ENCODE results near the gene SLCO6A1. TPM values are rescaled to one million over a fixed set of nuclear protein-coding genes. Genes with fewer than 3 reads are reported as not detected.

Gene SLCO6A1
- total RNA-seq, 2 experiments from 2014 or later, result not detected

- H3K4me1 ChIP-seq (ENCODE audit: insufficient read depth, low read length, poor library complexity, severe bottlenecking), result no peaks in the 10 kb centered on the region
- no peak for DNase-seq (ENCODE audit: low spot score)
- no peak overlapping the region for H3K27ac ChIP-seq (ENCODE audit: low read depth, low read length, poor library complexity, severe bottlenecking)
- no peak for TF ChIP-seq EZH2phosphoT487 (IDR thresholded peaks at IDR 0.05; ENCODE audit: borderline replicate concordance, low read depth, low read length)
- TF ChIP-seq, protein P1, sequence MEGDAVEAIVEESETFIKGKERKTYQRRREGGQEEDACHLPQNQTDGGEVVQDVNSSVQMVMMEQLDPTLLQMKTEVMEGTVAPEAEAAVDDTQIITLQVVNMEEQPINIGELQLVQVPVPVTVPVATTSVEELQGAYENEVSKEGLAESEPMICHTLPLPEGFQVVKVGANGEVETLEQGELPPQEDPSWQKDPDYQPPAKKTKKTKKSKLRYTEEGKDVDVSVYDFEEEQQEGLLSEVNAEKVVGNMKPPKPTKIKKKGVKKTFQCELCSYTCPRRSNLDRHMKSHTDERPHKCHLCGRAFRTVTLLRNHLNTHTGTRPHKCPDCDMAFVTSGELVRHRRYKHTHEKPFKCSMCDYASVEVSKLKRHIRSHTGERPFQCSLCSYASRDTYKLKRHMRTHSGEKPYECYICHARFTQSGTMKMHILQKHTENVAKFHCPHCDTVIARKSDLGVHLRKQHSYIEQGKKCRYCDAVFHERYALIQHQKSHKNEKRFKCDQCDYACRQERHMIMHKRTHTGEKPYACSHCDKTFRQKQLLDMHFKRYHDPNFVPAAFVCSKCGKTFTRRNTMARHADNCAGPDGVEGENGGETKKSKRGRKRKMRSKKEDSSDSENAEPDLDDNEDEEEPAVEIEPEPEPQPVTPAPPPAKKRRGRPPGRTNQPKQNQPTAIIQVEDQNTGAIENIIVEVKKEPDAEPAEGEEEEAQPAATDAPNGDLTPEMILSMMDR (conservative IDR thresholded peaks at IDR 0.05; ENCODE audit: low read length), result no peak
- intact Hi-C loops (cut with micrococcal nuclease; ENCODE audit: unreplicated experiment), result no loop called here
- ChIA-PET POLR2A (no interaction called here), CTCF (ENCODE audit: unreplicated experiment) (no interaction called here)
- BruUV-seq (replicated peaks), result no TSS peak
- H3K79me2 ChIP-seq (ENCODE audit: insufficient read depth, low read depth, low read length), result no peaks in the 10 kb centered on the region
- no peaks in the 10 kb centered on the region for H3K36me3 ChIP-seq (ENCODE audit: insufficient read depth, low read length)
- H2AFZ ChIP-seq (ENCODE audit: low read length), result no peak overlapping the region
- H3K4me2 ChIP-seq (ENCODE audit: low read length), result no peak overlapping the region
- no peaks in the 10 kb centered on the region for H3K9me2 ChIP-seq (ENCODE audit: insufficient read depth, low read length)
- no peaks in the 10 kb centered on the region; the same call in 1 of the 2 replicates for H4K20me1 ChIP-seq (ENCODE audit: insufficient read depth, low read length)
- H3K9me3 ChIP-seq (ENCODE audit: low read length), result no peaks in the 10 kb centered on the region
- H3K4me3 ChIP-seq (ENCODE audit: low read depth, low read length, poor library complexity, severe bottlenecking), result no peak overlapping the region
These were observed 157.0 kb downstream of the SLCO6A1 start for GRCh38 chr5:102341681-102342288.

- no peaks in the 10 kb centered on the region for H3K9me2 ChIP-seq (ENCODE audit: insufficient read depth, low read length)
- no peaks in the 10 kb centered on the region for H3K9me3 ChIP-seq (ENCODE audit: low read length)
- H3K4me1 ChIP-seq (ENCODE audit: insufficient read depth, low read length, poor library complexity, severe bottlenecking), result no peaks in the 10 kb centered on the region
- H3K27ac ChIP-seq (ENCODE audit: low read depth, low read length, poor library complexity, severe bottlenecking), result no peak overlapping the region
- no TSS peak for BruUV-seq (replicated peaks)
- TF ChIP-seq EZH2phosphoT487 (IDR thresholded peaks at IDR 0.05; ENCODE audit: borderline replicate concordance, low read depth, low read length), result no peak
- TF ChIP-seq, protein P1 (conservative IDR thresholded peaks at IDR 0.05; ENCODE audit: low read length), result no peak
- intact Hi-C loops (cut with micrococcal nuclease; ENCODE audit: unreplicated experiment), result no loop called here
- H3K36me3 ChIP-seq (ENCODE audit: insufficient read depth, low read length), result no peaks in the 10 kb centered on the region
- CTCF ChIA-PET (ENCODE audit: unreplicated experiment), result no interaction called here
- no peak overlapping the region for H3K4me3 ChIP-seq (ENCODE audit: low read depth, low read length, poor library complexity, severe bottlenecking)
- DNase-seq (ENCODE audit: low spot score), result no peak
- no peak overlapping the region for H3K4me2 ChIP-seq (ENCODE audit: low read length)
- POLR2A ChIA-PET, result no interaction called here
- H2AFZ ChIP-seq (ENCODE audit: low read length), result no peak overlapping the region
- H4K20me1 ChIP-seq (ENCODE audit: insufficient read depth, low read length), result no peaks in the 10 kb centered on the region
- no peaks in the 10 kb centered on the region for H3K79me2 ChIP-seq (ENCODE audit: insufficient read depth, low read depth, low read length)
These were observed 174.1 kb downstream of the SLCO6A1 start for GRCh38 chr5:102324714-102325113.

Other genes with a start within 250 kb of the SLCO6A1 start
- not detected in 2 replicates for gene SLCO4C1, start 202.7 kb downstream of the SLCO6A1 start, total RNA-seq (2014; rRNA removed; shearing (Covaris generic))
- gene SLCO4C1, start 202.7 kb downstream of the SLCO6A1 start, total RNA-seq (2022), result not detected in 2 replicates

All from OCI-LY7 (cell line).